Measurements from ENCODE around the gene AREL1.

- no peak for TF ChIP-seq POLR2A (IDR thresholded peaks at IDR 0.05)
- TF ChIP-seq, protein P1, sequence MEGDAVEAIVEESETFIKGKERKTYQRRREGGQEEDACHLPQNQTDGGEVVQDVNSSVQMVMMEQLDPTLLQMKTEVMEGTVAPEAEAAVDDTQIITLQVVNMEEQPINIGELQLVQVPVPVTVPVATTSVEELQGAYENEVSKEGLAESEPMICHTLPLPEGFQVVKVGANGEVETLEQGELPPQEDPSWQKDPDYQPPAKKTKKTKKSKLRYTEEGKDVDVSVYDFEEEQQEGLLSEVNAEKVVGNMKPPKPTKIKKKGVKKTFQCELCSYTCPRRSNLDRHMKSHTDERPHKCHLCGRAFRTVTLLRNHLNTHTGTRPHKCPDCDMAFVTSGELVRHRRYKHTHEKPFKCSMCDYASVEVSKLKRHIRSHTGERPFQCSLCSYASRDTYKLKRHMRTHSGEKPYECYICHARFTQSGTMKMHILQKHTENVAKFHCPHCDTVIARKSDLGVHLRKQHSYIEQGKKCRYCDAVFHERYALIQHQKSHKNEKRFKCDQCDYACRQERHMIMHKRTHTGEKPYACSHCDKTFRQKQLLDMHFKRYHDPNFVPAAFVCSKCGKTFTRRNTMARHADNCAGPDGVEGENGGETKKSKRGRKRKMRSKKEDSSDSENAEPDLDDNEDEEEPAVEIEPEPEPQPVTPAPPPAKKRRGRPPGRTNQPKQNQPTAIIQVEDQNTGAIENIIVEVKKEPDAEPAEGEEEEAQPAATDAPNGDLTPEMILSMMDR (IDR thresholded peaks at IDR 0.05), result no peak
Measured at GRCh38 chr14:74703043-74703442, 9.8 kb downstream of the AREL1 start.

All from breast epithelium (tissue), 3 donors.